Kidney (tissue), 14 donors: Measurements from ENCODE around the gene NFKBIB. TPM values are rescaled to one million over a fixed set of nuclear protein-coding genes. Genes with fewer than 3 reads are reported as not detected.
"Not testable (repeated sequence)": the region's sequence is repeated elsewhere in the genome, so short reads cannot be mapped to it uniquely, and the experiment has no call there.

Experiments used
- DNase-seq, 5 donors: peaks; one replicate each; pipeline ENCODE4 v3.0.0-alpha.2; 2013 to 2020
- FAIRE-seq: peaks from 2 replicates; lab custom pipeline; 2012; peaks lifted over from hg19 to GRCh38; lab: Jason Lieb, UNC
- H3K27ac ChIP-seq, 2 donors: one replicate each; pipeline ENCODE4 v1.7.0; 2013; ENCODE audit warnings: low read depth in 2 of 2, low read length in 2 of 2, inconsistent platforms in 1 of 2
- H3K27me3 ChIP-seq: one replicate; pipeline ENCODE4 v1.7.1; 2013; ENCODE audit warnings: low read length, inconsistent platforms; ENCODE audit not compliant: control insufficient read depth, insufficient read depth
- H3K36me3 ChIP-seq, 3 donors: one replicate each; pipeline versions ENCODE4 v1.7.0 to v1.7.1; 2013; ENCODE audit warnings: low read length in 3 of 3, control low read depth in 1 of 3, inconsistent platforms in 1 of 3; ENCODE audit not compliant: insufficient read depth in 3 of 3, control insufficient read depth in 2 of 3
- H3K4me1 ChIP-seq, 3 donors: one replicate each; pipeline versions ENCODE4 v1.7.0 to v1.7.1; 2013; ENCODE audit warnings: low read length in 3 of 3, inconsistent platforms in 1 of 3, low read depth in 1 of 3; ENCODE audit not compliant: control insufficient read depth in 2 of 3, insufficient read depth in 2 of 3
- H3K4me3 ChIP-seq, 3 donors: one replicate each; pipeline versions ENCODE4 v1.7.0 to v1.8.1; 2013; ENCODE audit warnings: low read length in 3 of 3, control low read depth in 1 of 3, inconsistent platforms in 1 of 3
- H3K9ac ChIP-seq, 3 donors: one replicate each; pipeline versions ENCODE4 v1.7.0 to v1.7.1; 2013; ENCODE audit warnings: low read length in 3 of 3, control low read depth in 1 of 3, inconsistent platforms in 1 of 3
- H3K9me3 ChIP-seq, 3 donors: one replicate each; pipeline versions ENCODE4 v1.7.0 to v1.7.1; 2013; ENCODE audit warnings: low read length in 3 of 3, control low read depth in 1 of 3, inconsistent platforms in 1 of 3; ENCODE audit not compliant: control insufficient read depth in 2 of 3, insufficient read depth in 1 of 3
- intact Hi-C: fragments of 100-400 bp; cut with DNase I; formaldehyde crosslinking; loops from one replicate; pipeline ENCODE4 v1.11.1; 2022
- polyA plus RNA-seq: library from polyadenylated mRNA; stranded (reverse); fragments of 350-450 nt; fragmentation: Illumina TruSeq; extraction: RNeasy Lipid Tissue Mini Kit (QIAGEN cat#74804); gene quantifications from one replicate; pipeline ENCODE4 v1.2.3, GENCODE V29; 2014; ENCODE audit warnings: low read depth, low replicate concordance; ENCODE audit not compliant: insufficient read depth
- total RNA-seq: library from RNA; stranded (reverse); fragmentation: NEBNext Ultra II Directional; extraction: Animal tissue kit (Norgen Biotek cat#: 25700); gene quantifications from one replicate; pipeline ENCODE4 v1.2.1, GENCODE V29; 2021
- TF ChIP-seq, protein P1 (sequence below): IDR thresholded peaks from 3 replicates; pipeline ENCODE4 v1.5.1; 2012; ENCODE audit warnings: mild to moderate bottlenecking, moderate library complexity, borderline replicate concordance; ENCODE audit not compliant: insufficient read depth; ENCODE audit errors: extremely low read depth
- donor health status: control.
- donor health status: control.
- donor health status: control.
- donor health status: control.
- donor health status: control.
- donor health status: DM: yes; HTN: yes; CAD: no.
- donor health status: Normal renal cell carcinoma (clear cell type).

Gene NFKBIB
- total and polyA plus RNA-seq, 2 donors from 2014 or later = 23.2 to 37.6 TPM

GRCh38 chr19:38853214-38853613, 46.6 kb upstream of the NFKBIB start:
- TF ChIP-seq, protein P1, sequence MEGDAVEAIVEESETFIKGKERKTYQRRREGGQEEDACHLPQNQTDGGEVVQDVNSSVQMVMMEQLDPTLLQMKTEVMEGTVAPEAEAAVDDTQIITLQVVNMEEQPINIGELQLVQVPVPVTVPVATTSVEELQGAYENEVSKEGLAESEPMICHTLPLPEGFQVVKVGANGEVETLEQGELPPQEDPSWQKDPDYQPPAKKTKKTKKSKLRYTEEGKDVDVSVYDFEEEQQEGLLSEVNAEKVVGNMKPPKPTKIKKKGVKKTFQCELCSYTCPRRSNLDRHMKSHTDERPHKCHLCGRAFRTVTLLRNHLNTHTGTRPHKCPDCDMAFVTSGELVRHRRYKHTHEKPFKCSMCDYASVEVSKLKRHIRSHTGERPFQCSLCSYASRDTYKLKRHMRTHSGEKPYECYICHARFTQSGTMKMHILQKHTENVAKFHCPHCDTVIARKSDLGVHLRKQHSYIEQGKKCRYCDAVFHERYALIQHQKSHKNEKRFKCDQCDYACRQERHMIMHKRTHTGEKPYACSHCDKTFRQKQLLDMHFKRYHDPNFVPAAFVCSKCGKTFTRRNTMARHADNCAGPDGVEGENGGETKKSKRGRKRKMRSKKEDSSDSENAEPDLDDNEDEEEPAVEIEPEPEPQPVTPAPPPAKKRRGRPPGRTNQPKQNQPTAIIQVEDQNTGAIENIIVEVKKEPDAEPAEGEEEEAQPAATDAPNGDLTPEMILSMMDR = no peak
- Histone ChIP-seq H3K36me3 (no peaks in the 10 kb centered on the region), H3K27me3 (no peaks in the 10 kb centered on the region), H3K9ac (no peak overlapping the region), H3K4me1 (peaks cover 0 to 24% (median 8%) of the 10 kb centered on the region in 3 donors), H3K9me3 (no peaks in the 10 kb centered on the region), H3K4me3 (peak overlapping the region in 1 of 3 donors; percentile 92), H3K27ac (peak overlapping the region in 1 of 2 donors; percentile 98)
- DNase-seq (no peak), FAIRE-seq (no peak)
- intact Hi-C loops = no loop called here

DNA sequence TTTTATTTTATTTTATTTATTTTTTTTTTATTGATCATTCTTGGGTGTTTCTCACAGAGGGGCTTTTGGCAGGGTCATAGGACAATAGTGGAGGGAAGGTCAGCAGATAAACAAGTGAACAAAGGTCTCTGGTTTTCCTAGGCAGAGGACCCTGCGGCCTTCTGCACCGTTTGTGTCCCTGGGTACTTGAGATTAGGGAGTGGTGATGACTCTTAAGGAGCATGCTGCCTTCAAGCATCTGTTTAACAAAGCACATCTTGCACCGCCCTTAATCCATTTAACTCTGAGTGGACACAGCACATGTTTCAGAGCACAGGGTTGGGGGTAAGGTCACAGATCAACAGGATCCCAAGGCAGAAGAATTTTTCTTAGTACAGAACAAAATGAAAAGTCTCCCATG, 44.8 kb upstream of the NFKBIB start:
- H3K9me3 ChIP-seq, intact Hi-C loops, DNase-seq, H3K4me3 ChIP-seq, H3K27me3 ChIP-seq, H3K36me3 ChIP-seq, H3K27ac ChIP-seq, H3K9ac ChIP-seq, FAIRE-seq: not testable (repeated sequence)
- peaks cover 0 to 15% (median 8%) of the 10 kb centered on the region in 3 donors for H3K4me1 ChIP-seq

GRCh38 chr19:38855751-38856150, 44.0 kb upstream of the NFKBIB start:
- FAIRE-seq, H3K9ac ChIP-seq, H3K27me3 ChIP-seq, H3K4me3 ChIP-seq, H3K9me3 ChIP-seq, H3K36me3 ChIP-seq, intact Hi-C loops, H3K27ac ChIP-seq, DNase-seq: not testable (repeated sequence)
- H3K4me1 ChIP-seq = peaks cover 0 to 13% (median 7%) of the 10 kb centered on the region in 3 donors

DNA sequence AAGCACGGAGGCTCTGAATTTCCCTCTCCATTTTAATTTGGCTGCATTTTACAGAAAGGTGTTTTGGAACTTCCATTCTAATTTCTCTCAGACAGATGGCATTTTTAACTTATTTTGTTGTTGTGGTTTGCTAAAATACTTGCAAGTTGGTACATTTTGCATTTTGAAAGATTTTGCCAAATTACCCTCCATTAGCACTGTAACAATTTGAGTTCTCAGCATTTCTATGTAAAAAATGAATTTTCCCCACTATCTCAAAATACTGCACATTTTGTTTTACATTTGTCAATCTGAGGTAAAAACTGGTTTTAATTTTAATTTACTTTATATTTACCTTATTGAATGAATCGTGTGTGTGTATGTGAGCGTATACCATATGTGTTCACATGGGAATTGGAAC, 43.0 kb upstream of the NFKBIB start:
- Histone ChIP-seq H3K27me3 (no peaks in the 10 kb centered on the region), H3K4me3 (no peak overlapping the region), H3K4me1 (peaks cover 0 to 4% (median 0%) of the 10 kb centered on the region in 3 donors), H3K9me3 (no peaks in the 10 kb centered on the region), H3K9ac (no peak overlapping the region), H3K36me3 (no peaks in the 10 kb centered on the region), H3K27ac (no peak overlapping the region)
- DNase-seq (no peak), FAIRE-seq (no peak)
- TF ChIP-seq, protein P1 = no peak
- intact Hi-C loops = no loop called here

DNA sequence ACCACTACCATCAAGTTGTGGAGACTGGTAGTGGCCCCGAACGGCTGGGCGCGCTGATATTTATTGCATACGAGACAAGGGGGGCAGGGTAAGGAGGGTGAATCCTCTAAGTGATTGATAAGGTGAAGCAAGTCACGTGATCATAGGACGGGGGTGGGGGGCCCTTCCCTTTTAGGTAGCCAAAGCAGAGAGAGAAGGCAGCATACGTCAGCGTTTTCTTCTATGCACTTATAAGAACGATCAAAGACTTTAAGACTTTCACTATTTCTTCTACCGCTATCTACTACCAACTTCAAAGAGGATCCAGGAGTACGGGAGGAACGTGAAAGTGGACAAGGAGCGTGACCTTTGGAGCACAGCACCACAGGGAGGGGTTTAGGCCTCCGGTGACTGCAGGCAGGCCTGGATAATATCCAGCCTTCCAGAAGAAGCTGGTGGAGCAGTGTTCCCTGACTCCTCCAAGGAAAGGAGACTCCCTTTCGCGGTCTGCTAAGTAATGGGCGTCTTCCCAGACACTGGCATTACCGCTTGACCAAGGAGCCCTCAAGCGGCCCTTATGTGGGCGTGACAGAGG, 40.1 kb upstream of the NFKBIB start:
- intact Hi-C loops, H3K9me3 ChIP-seq, H3K27me3 ChIP-seq, H3K9ac ChIP-seq, H3K4me1 ChIP-seq, H3K27ac ChIP-seq, H3K4me3 ChIP-seq, H3K36me3 ChIP-seq, FAIRE-seq: not testable (repeated sequence)
- peak in 2 of 5 donors; percentile 34 to 61 for DNase-seq
